T-helper 17 cell (primary cell): Measurements from ENCODE around the gene TTC16. TPM values are rescaled to one million over a fixed set of nuclear protein-coding genes. Genes with fewer than 3 reads are reported as not detected.

Experiments
- ATAC-seq: fragments of 150-1000 bp; cut with Tn5 transposase; 2 replicates; pipeline ENCODE4 v1.10.0; 2021; ENCODE audit warnings: mild to moderate bottlenecking, moderate library complexity
- DNase-seq, 3 donors: peaks; one replicate each; pipeline versions ENCODE4 v3.0.0 to v3.0.0-alpha.2; 2020 to 2021
- H3K9me3 ChIP-seq: one replicate; pipeline ENCODE4 v1.7.0; 2013; ENCODE audit warnings: low read length, mild to moderate bottlenecking; ENCODE audit not compliant: control insufficient read depth, poor library complexity, severe bottlenecking
- H3K27ac Mint-ChIP-seq: one replicate; pipeline ENCODE4 v1.8.0; 2022; ENCODE audit warnings: mild to moderate bottlenecking, moderate library complexity, mixed read lengths
- H3K27me3 Mint-ChIP-seq: one replicate; pipeline ENCODE4 v1.8.0; 2022; ENCODE audit warnings: mixed read lengths
- H3K36me3 Mint-ChIP-seq: one replicate; pipeline ENCODE4 v1.8.0; 2022; ENCODE audit warnings: low read depth, mixed read lengths
- H3K4me1 Mint-ChIP-seq: one replicate; pipeline ENCODE4 v1.8.0; 2022; ENCODE audit warnings: mild to moderate bottlenecking, mixed read lengths
- H3K4me3 Mint-ChIP-seq: one replicate; pipeline ENCODE4 v1.8.0; 2022; ENCODE audit warnings: mild to moderate bottlenecking, moderate library complexity, mixed read lengths
- total RNA-seq, 4 donors: library from RNA in 2 of 4; stranded (reverse) in 2 of 4; gene quantifications; one replicate each; pipeline ENCODE4 v1.2.3 and lab custom pipeline; 2022 to 2026

The TTC16 gene
- total RNA-seq, 2 donors from 2014 or later: 3.7 to 4.3 TPM

GRCh38 chr9:127716412-127716811 lies 533 bp downstream of the TTC16 start:
- H3K9me3 ChIP-seq: no peaks in the 10 kb centered on the region
- Mint-ChIP-seq H3K27ac (peak overlapping the region; percentile 98), H3K27me3 (no peaks in the 10 kb centered on the region), H3K4me1 (peaks cover 27% of the 10 kb centered on the region), H3K36me3 (peaks cover 3% of the 10 kb centered on the region), H3K4me3 (peak overlapping the region; percentile 99)
- DNase-seq (no peak), ATAC-seq (no peak)

GRCh38 chr9:127717766-127718165 lies 1.9 kb downstream of the TTC16 start:
- no peak for ATAC-seq
- H3K27me3 Mint-ChIP-seq: no peaks in the 10 kb centered on the region
- H3K36me3 Mint-ChIP-seq: peaks cover 3% of the 10 kb centered on the region
- no peak for DNase-seq
- H3K9me3 ChIP-seq: no peaks in the 10 kb centered on the region
- peak overlapping the region; percentile 60 for H3K4me3 Mint-ChIP-seq
- no peak overlapping the region for H3K27ac Mint-ChIP-seq
- peaks cover 28% of the 10 kb centered on the region for H3K4me1 Mint-ChIP-seq

GRCh38 chr9:127720031-127720864 lies 4.4 kb downstream of the TTC16 start:
- H3K9me3 ChIP-seq: no peaks in the 10 kb centered on the region
- Mint-ChIP-seq H3K27ac (peak overlapping the region; percentile 92), H3K36me3 (peaks cover 3% of the 10 kb centered on the region), H3K4me1 (peaks cover 26% of the 10 kb centered on the region), H3K4me3 (peak overlapping the region; percentile 76), H3K27me3 (peaks cover 6% of the 10 kb centered on the region)
- ATAC-seq: no peak
- no peak for DNase-seq

GRCh38 chr9:127720865-127721227 lies 5.0 kb downstream of the TTC16 start:
- DNase-seq (no peak), ATAC-seq (no peak)
- peaks cover 23% of the 10 kb centered on the region for H3K4me1 Mint-ChIP-seq
- peak overlapping the region; percentile 76 for H3K4me3 Mint-ChIP-seq
- H3K36me3 Mint-ChIP-seq: no peaks in the 10 kb centered on the region
- H3K27me3 Mint-ChIP-seq: peaks cover 6% of the 10 kb centered on the region
- no peaks in the 10 kb centered on the region for H3K9me3 ChIP-seq
- H3K27ac Mint-ChIP-seq: peak overlapping the region; percentile 92

- ATAC-seq (peak; percentile 54), DNase-seq (no peak)
- Mint-ChIP-seq H3K27me3 (peaks cover 6% of the 10 kb centered on the region), H3K4me3 (peak overlapping the region; percentile 58), H3K36me3 (no peaks in the 10 kb centered on the region), H3K4me1 (peaks cover 19% of the 10 kb centered on the region), H3K27ac (peak overlapping the region; percentile 92)
- H3K9me3 ChIP-seq: no peaks in the 10 kb centered on the region
These were observed 5.5 kb downstream of the TTC16 start for GRCh38 chr9:127721391-127721821.

GRCh38 chr9:127722055-127722745 lies 6.3 kb downstream of the TTC16 start:
- no peaks in the 10 kb centered on the region for H3K9me3 ChIP-seq

GRCh38 chr9:127723013-127723412 lies 7.1 kb downstream of the TTC16 start:
- H3K4me3 Mint-ChIP-seq: no peak overlapping the region
- H3K36me3 Mint-ChIP-seq: no peaks in the 10 kb centered on the region
- peaks cover 19% of the 10 kb centered on the region for H3K4me1 Mint-ChIP-seq
- DNase-seq (no peak), ATAC-seq (no peak)
- H3K27ac Mint-ChIP-seq: no peak overlapping the region
- H3K27me3 Mint-ChIP-seq: peaks cover 6% of the 10 kb centered on the region
- H3K9me3 ChIP-seq: no peaks in the 10 kb centered on the region

More at GRCh38 chr9:127722055-127722745, 6.3 kb downstream of the TTC16 start:
- peaks cover 19% of the 10 kb centered on the region for H3K4me1 Mint-ChIP-seq
- no peak overlapping the region for H3K4me3 Mint-ChIP-seq
- no peaks in the 10 kb centered on the region for H3K36me3 Mint-ChIP-seq
- DNase-seq (no peak), ATAC-seq (no peak)
- peaks cover 6% of the 10 kb centered on the region for H3K27me3 Mint-ChIP-seq
- H3K27ac Mint-ChIP-seq: no peak overlapping the region

- Mint-ChIP-seq H3K27me3 (peaks cover 6% of the 10 kb centered on the region), H3K36me3 (no peaks in the 10 kb centered on the region), H3K4me1 (peaks cover 19% of the 10 kb centered on the region), H3K27ac (no peak overlapping the region), H3K4me3 (no peak overlapping the region)
- no peak for DNase-seq
- no peaks in the 10 kb centered on the region for H3K9me3 ChIP-seq
- no peak for ATAC-seq
These were observed 7.6 kb downstream of the TTC16 start for GRCh38 chr9:127723444-127723843.

- H3K27me3 Mint-ChIP-seq: peaks cover 6% of the 10 kb centered on the region
- no peaks in the 10 kb centered on the region for H3K36me3 Mint-ChIP-seq
- H3K4me3 Mint-ChIP-seq: no peak overlapping the region
- peaks cover 19% of the 10 kb centered on the region for H3K4me1 Mint-ChIP-seq
- no peaks in the 10 kb centered on the region for H3K9me3 ChIP-seq
- no peak for ATAC-seq
- no peak for DNase-seq
- no peak overlapping the region for H3K27ac Mint-ChIP-seq
These were observed 8.1 kb downstream of the TTC16 start for GRCh38 chr9:127724012-127724411.

- H3K4me3 Mint-ChIP-seq: no peak overlapping the region
- no peaks in the 10 kb centered on the region for H3K9me3 ChIP-seq
- no peaks in the 10 kb centered on the region for H3K36me3 Mint-ChIP-seq
- H3K4me1 Mint-ChIP-seq: peaks cover 2% of the 10 kb centered on the region
- H3K27ac Mint-ChIP-seq: no peak overlapping the region
- ATAC-seq (no peak), DNase-seq (no peak)
- H3K27me3 Mint-ChIP-seq: peaks cover 6% of the 10 kb centered on the region
These were observed 11.0 kb downstream of the TTC16 start for GRCh38 chr9:127726871-127727270.

GRCh38 chr9:127728808-127729207 lies 12.9 kb downstream of the TTC16 start:
- H3K27ac Mint-ChIP-seq: peak overlapping the region; percentile 16
- H3K4me3 Mint-ChIP-seq: no peak overlapping the region
- H3K36me3 Mint-ChIP-seq: no peaks in the 10 kb centered on the region
- DNase-seq: no peak
- H3K4me1 Mint-ChIP-seq: peaks cover 9% of the 10 kb centered on the region
- peaks cover 4% of the 10 kb centered on the region for H3K27me3 Mint-ChIP-seq
- H3K9me3 ChIP-seq: no peaks in the 10 kb centered on the region
- no peak for ATAC-seq

- H3K4me3 Mint-ChIP-seq: no peak overlapping the region
- no peaks in the 10 kb centered on the region for H3K9me3 ChIP-seq
- H3K27ac Mint-ChIP-seq: no peak overlapping the region
- peaks cover 12% of the 10 kb centered on the region for H3K4me1 Mint-ChIP-seq
- H3K27me3 Mint-ChIP-seq: no peaks in the 10 kb centered on the region
- ATAC-seq (no peak), DNase-seq (no peak)
- H3K36me3 Mint-ChIP-seq: no peaks in the 10 kb centered on the region
These were observed 13.8 kb downstream of the TTC16 start for GRCh38 chr9:127729522-127730256.

GRCh38 chr9:127730262-127730661 lies 14.4 kb downstream of the TTC16 start:
- H3K27ac Mint-ChIP-seq: no peak overlapping the region
- H3K36me3 Mint-ChIP-seq: no peaks in the 10 kb centered on the region
- H3K9me3 ChIP-seq: no peaks in the 10 kb centered on the region
- H3K4me3 Mint-ChIP-seq: no peak overlapping the region
- DNase-seq: no peak
- ATAC-seq: no peak
- no peaks in the 10 kb centered on the region for H3K27me3 Mint-ChIP-seq
- H3K4me1 Mint-ChIP-seq: peaks cover 13% of the 10 kb centered on the region
